NCI-H748 (cell line): ENCODE measurements around the gene RRP7A.
"Not testable (repeated sequence)": the region's sequence is repeated elsewhere in the genome, so short reads cannot be mapped to it uniquely, and the experiment has no call there.

Source experiments
- DNase-seq: peaks from one replicate; lab custom pipeline; 2025; ENCODE audit not compliant: unreplicated experiment; lab: John Stamatoyannopoulos, UW

The RRP7A gene

DNA sequence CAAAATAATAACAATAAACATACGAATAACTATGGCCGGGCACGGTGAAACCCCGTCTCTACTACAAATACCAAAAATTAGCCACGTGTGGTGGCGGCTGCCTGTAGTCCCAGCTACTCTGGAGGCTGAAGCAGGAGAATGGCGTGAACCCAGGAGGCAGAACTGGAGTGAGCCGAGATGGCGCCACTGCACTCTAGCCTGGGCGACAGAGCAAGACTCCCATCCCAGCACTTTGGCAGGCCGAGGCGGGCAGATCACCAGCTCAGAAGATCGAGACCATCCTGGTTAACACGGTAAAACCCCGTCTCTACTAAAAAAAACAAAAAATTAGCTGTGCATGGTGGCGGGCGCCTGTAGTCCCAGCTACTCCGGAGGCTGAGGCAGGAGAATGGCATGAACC, 17.0 kb upstream of the RRP7A start:
- DNase-seq: not testable (repeated sequence)

DNA sequence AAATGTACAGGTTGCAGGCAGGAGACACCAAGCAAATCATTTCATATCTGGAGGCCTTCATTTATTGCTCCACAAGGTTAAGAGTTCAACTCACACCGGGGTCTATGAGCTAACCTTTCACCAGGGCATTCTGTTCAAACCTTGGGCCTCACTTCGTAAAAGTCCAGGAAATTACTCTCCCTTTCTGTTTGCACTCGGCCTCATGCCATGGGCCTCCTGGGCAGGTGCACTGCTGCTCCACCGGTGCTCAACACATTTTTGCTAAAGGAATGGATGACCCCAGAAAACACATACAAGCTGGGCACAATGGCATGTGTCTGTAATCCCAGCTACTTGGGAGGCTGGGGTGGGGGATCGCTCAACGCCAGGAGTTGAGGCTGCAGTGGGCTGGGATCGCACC, 16.6 kb upstream of the RRP7A start:
- DNase-seq: no peak

DNA sequence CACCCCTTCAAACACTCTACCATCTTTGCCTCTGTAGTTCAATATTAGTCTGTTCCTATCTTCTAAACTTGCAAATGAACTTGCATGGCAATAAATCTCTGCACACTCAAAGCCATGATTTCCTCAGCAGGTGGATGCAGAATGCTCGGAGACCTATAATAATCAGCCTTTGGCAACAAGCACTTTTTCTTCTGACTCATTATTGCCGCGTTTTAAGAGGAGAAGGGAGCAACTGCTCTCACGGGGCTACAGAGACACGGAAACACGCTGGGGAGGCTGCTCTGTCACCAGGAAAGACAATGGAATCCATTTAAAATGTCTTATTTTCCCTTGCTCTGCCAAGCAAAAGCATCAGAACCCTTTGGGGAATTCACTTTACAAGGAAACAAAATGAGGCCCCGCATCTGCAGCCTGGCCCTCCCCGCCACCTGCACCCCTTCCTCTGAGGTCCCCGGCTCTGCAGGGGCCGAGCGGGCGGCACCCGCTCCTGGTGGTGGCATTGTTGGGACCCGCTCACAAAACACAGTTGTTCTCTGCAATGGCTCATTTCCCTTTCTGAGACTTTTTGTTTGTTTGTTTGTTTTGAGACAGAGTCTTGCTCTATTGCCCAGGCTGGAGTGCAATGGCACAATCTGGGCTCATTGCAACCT, 15.6 kb upstream of the RRP7A start:
- DNase-seq: not testable (repeated sequence)

DNA sequence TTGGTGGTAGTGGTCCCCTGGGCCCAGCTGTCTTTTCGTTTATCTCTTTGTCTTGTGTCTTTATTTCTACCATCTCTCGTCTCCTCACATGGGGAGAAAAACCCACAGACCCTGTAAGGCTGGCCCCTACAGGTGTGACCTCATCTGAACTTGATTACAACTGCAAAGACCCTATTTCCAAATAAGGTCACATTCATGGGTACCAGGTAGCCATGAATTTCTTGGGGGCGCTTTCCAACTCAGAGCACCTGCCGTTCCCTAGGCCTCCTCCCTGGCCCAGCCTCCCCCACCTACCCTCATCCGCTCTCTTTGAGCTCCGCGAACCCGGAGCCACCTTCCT, 14.0 kb upstream of the RRP7A start:
- no peak for DNase-seq

DNA sequence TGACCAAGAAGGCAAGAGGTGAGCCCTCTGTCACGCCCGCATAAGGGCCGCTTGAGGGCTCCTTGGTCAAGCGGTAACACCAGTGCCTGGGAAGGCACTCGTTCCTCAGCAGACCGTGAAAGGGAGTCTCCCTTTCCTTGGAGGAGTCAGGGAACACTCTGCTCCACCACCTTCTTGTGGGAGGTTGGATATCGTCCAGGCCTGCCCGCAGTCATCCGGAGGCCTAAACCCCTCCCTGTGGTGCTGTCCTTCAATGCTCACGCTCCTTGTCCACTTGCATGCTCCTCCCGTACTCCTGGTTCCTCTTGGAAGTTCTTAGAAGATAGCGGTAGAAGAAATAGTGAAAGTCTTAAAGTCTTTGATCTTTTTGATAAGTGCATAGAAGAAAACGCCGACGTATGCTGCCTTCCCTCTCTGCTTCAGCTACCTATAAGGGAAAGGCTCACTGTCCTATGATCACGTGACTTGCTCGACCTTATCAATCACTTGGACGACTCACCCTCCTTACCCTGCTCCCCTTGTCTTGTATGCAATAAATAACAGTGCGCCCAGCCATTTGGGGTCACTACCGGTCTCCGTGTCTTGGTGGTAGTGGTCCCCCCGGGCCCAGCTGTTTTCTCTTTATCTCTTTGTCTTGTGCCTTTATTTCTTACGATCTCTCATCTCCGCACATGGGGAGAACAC, 11.9 kb upstream of the RRP7A start:
- DNase-seq: not testable (repeated sequence)

DNA sequence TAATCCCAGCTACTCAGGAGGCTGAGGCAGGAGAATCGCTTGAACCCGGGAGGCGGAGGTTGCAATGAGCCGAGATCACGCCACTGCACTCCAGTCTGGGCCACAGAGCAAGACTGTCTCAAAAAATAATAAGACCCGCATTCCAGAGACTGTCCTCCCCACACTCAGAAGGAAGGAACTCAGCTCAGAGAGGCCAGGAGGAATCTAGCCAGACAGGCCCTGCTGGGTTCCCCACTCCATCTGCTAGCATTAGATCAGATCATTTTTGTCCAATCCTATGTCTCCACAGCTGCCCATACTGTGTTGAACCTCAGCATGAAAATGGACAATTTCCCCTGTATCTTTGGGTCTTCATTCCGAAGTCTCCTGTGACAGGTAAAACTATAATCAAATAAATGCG, 9.8 kb upstream of the RRP7A start:
- DNase-seq: not testable (repeated sequence)

DNA sequence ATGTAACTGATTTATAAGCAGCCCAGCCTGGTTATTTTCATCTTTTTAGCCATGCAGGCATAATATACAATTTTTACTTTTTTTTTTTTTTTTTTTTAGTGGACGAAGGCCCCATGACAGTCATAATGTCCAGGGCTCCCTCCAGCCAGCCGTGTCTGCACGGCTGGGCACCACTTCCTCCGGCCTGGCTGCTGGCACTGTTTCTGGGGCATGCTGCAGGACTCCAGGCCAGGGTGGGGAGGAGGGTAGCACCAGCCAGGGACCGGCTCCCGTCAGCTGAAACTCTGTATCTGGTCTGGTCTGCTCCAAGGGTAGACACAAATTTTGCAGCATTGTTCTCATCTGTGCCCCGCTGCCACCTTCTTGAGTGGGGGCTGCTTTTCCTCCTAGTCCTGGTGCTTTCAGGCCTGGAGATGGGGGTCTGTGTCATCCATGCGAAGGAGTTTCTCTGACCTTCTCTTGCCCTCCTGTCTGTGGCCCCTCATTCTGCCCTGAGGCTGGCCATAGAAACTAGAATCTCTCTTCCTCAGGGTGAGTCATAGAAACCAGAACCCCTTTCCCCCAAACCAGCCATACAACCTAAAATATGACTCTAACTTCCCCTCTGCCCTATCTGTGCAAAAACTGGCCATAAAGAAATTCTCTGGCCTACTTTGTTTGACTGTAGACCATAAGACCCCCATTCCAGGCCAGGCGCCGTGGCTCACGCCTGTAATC, 9.2 kb upstream of the RRP7A start:
- no peak for DNase-seq

DNA sequence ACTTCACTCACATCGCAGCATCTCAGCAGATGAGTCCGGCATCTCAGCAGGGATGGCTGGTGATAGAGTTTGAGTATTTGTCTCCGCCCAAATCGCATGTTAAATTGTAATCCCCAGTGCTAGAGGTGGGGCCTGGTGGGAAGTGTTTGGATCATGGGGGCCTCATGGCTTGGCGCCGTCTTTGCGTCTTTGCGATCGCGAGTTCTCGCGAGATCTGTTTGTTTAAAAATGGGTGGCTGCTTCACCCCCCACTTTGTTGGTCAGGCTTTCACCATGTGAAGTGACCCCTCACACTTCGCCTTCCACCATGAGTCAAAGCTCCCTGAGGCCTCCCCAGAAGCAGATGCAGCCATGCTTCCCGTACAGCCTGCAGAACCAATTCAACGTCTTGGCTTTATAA, 3.0 kb upstream of the RRP7A start:
- no peak for DNase-seq

DNA sequence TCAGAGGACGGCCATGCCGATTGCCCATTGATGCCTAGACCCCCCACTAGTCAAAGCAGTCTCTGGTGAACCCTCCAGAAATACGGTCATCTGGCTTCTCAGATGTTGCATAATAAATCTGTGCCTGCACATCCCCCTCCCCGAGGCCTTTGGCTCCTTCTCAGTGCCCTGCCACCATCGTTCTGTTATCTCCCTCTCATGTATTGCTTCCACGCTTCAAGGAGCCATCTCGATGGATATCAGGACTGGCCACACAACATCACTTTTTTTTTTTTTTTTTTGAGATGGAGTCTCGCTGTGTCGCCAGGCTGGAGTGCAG, 1.6 kb upstream of the RRP7A start:
- no peak for DNase-seq

DNA sequence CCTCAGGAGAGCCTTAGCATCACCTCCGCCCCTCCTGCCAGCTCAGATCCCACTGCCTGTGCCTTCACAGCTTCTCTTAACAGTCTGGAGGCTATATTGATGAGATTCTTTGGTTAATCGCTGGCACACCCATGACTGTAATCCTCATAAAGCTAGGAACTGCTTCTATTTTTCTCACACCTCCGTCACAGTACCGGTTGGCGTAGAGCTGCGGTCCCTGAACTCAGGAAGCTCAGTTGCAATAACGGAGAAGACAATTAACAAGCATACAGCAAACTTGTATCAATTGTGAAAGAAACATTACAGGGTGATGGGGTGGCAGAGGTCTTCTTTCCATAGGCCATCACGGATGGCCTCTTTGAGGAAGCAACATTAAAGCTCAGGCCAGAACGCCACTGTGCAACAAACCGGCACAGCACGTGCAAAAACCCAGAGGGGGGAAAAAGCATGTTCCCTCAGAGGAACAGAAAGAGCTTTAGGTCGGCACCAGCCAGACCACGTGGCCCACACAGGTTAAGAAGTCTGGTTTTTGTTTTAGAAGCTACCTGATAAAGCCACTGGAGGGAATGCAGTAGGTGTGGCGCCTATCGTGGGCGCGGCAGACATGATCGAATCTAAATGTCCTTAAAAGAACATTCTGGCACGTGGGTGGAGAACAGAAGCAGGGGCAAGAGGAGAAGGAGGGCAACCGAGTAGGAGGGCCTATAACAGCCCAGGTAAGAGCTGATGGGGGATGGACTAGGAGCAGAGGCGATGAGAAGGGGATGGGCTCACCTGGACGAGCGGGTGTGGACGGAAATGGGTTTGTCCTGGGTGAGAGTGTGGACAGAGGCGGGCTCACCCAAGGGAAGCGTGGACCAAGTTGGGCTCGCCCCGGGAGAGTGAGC, 715 bp downstream of the RRP7A start:
- DNase-seq: peak; percentile 15

DNA sequence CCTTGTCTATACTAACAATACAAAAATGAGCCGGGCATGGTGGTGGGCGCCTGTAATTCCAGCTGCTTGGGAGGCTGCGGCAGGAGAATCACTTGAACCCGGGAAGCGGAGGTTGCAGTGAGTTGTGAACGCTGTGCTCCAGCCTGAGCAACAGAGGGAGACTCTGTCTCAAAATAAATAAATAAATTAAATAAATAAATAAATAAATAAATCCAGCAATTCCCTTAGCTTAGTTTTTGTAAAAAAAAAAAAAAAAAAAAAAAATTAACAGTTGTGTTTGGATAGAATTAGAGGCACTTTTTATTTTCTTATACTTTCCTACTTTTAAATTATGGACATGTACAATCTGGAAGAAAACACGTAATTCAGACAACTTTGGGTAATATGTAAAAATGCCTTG, 2.5 kb downstream of the RRP7A start:
- DNase-seq: not testable (repeated sequence)

DNA sequence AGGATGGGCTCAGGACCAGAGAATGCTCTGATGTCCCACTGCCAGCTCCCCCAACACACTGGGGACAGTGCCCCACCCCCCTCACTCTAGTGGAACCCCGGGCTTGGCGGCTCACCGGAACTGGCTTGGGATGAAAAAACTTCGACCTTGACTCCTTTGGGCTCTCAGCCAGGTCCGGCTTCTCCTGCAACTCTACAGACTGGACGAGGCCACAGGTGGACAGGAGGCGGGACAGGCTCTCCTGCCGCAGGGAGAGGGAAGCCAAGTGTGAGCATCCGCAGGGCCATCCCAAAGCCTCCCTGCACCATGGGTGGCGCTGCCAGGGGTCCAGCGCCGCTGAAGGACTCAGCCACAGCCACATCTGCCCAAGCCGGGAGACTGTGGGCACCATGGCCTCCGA, 3.7 kb downstream of the RRP7A start:
- no peak for DNase-seq

DNA sequence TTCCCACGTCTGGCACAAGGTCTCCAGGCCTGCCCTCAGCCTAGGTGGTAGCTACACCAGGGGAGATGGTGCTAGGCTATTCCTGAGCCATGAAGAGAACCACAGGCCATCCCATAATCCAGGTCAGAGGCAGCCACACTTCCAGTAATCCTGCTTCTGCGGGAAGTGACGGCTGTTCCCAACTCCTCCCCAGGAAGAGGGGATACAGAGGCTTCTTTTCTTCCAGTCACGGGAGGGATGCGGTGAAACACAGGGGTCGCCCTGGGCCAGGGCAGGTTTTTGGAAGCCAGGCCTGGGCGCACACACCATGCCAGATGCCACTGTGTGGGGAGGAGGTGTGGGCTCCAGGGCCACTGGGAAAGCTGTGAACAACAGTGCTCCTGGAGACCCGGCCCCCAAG, 4.3 kb downstream of the RRP7A start:
- not testable (repeated sequence) for DNase-seq

DNA sequence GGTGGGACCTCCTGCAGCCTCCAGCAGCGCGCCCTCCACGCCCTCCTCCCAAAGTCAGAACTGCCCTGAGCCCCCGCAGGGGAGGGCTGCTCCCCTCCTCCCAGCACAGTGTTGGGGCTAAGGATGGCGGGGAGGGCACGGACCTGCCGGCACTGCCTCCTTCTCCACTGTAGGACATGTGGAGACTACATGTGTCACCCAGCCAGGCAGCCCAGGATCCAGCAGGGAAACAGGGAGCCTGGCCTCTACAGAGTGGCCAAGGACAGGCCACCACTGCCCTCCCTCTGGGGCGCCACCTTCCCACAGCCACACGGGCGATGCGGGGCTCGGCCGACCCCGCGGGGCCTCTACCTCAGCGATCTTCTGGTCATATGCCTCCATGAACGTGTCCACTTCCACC, 5.3 kb downstream of the RRP7A start:
- DNase-seq: not testable (repeated sequence)

DNA sequence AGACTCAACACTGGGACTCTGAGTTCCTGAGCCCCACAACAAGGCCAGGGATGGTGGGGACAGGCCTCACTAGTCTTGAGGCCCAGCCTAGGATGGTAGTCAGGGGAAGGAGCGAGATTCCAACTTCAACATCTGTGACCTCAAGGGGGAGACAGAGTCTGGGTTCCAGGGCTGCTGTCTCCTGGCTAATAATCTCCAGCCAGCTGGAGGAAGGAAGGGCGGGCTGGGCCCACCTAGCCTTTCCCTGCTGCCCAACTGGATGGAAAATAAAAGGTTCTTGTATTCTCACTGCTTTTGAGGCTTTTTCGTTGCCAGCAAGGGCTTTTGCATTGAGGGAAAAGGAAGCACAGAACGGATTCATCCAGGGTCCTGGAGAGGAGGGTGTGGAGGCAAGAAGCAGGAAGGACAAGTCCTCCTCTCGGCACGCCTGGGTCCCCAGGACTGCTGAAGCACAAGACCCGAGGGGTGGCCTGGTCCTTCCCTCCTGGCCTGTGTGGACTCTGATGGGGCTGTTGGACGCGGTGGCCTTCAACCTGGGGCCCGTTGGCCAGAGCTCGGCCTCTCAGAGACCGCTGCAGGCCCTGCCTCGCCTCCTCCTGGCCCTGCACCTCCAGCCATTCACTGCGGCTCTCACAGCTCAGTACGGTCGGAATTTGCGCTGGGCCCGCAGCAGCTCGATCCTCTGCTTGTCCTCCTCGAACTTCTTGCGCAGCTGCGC, 7.2 kb downstream of the RRP7A start:
- peak; percentile 14 for DNase-seq

DNA sequence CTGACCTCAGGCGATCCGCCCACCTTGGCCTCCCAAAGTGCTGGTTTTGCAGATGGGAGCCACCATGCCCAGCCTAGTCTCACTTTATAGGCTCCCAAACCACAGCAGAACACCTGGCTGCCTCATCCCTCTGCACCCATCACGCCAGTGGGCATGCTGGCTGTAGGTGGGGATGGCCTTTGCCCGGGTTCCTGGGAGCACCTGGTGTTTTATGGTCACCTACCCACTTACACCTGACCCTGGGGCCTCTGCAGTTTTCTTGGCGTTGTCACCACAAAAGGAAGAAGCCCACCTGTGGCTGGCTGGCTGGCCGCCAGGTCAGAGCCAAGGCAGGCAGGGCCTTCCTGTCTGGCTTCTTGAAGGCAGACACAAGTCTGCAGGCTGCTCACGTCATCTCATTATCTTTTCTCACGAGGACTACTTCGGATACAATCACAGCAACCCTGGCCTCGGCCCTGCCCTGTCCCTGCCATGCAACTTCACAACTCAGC, 8.2 kb downstream of the RRP7A start:
- DNase-seq: no peak

DNA sequence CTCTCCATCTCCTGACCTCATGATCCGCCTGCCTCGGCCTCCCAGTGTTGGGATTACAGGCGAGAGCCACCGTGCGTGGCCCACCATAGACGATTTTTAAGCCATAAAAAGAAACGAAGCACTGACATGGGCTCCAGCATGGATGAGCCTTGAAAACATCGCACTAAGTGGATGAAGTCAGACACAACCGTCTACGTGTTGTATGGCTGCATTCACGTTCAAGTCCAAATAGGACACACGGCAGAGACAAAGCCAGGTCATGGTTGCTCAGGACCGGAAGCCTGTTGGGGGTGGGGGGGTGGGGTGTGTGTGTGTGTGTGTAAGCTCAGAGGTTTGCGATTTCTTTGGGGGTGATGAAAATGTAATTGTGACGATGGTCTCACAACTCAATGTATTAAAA, 10.0 kb downstream of the RRP7A start:
- peak; percentile 29 for DNase-seq

DNA sequence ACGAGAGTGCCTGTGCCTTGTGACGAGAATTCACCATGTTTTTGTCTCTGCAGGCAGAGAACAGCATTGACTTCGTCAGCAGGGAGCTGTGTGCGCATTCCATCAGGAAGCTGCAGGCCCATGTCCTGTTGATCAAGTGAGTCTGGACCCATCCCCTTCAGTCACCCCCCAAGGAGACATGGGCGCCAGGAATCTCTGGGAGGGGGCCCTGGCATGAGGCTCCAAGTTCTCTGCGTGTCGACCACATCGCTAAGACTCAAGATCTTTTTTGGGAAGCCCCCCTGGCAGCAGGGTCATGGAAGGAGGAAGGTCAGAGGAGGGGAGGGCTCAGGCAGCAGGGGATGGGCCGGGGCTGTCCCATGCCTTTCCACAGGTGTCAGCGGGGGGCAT, 10.6 kb downstream of the RRP7A start:
- not testable (repeated sequence) for DNase-seq

DNA sequence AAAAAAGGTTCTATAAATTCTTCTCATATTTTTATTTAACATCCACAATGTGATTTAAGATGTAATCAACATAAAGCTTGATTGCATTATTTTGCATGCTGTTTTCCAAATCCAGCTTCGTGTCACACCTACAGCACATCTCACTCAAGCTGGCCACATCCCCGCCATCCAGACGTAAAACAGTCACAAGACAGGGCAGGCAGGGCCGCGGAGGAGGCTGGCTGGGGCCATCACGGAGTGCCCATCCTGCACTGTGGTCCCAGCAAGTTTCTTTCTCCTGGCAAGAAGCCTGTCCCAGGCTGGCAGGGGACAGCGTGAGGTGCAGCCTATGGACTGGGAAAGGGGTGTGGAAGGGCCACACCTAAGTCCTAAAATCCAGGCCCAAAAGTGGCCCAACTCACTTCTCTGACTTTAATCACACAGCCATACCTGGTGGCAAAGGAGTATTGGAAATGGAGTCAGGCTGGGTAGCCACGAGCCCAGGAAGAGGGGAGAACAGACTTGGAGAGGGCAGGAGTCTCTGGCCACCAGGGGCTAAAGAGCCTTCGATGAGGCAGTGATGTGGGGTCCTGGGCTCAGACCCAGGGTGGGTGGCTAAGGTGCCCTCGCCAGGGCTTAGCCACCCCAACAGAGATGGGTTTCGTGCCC, 11.1 kb downstream of the RRP7A start:
- not testable (repeated sequence) for DNase-seq

DNA sequence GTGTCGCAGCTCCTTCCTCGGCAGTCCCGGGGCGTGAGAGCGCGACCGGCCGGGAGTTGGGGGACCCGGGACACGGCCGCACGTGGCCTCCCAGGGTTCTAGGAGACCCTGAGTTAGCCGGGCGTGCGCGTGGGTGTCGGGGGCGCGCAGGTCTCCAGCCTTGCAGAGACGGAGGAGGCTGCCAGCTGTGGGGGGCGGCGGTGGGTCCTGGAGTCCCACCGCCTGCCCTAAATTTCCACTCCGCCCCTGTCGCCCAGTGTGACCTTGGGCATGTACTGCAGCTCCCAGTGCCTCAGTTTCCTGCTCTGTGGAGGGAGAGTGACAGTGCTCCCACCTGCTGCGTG, 18.8 kb downstream of the RRP7A start:
- DNase-seq: no peak
